HepG2 (cell line): Measurements from ENCODE around the gene BBS5. TPM values are rescaled to one million over a fixed set of nuclear protein-coding genes. Genes with fewer than 3 reads are reported as not detected.

ENCODE experiments used
- ESRRA ChIP-seq: sonication (generic); formaldehyde crosslinking; IDR thresholded peaks from 2 replicates; pipeline ENCODE4 v1.5.1; 2020; ENCODE audit warnings: mild to moderate bottlenecking, low read depth, missing genetic modification reagents
- FOXA3 ChIP-seq: IDR thresholded peaks from 2 replicates; pipeline ENCODE4 v1.6.1; 2016; ENCODE audit warnings: missing genetic modification reagents, missing compliant biosample characterization
- HNF4A ChIP-seq: sonication (generic); formaldehyde crosslinking; IDR thresholded peaks from 2 replicates; pipeline ENCODE4 v1.4.0; 2020; ENCODE audit warnings: missing genetic modification reagents
- KDM1A ChIP-seq: IDR thresholded peaks from 2 replicates; pipeline ENCODE4 v1.6.1; 2016; ENCODE audit warnings: missing compliant biosample characterization
- KLF16 ChIP-seq, 2 experiments: sonication (generic) in 1 of 2; formaldehyde crosslinking in 1 of 2; IDR thresholded peaks; 2 replicates each; pipeline versions ENCODE4 v1.6.1 to v1.8.0; 2016 to 2023; ENCODE audit warnings: missing genetic modification reagents in 2 of 2, missing compliant biosample characterization in 1 of 2
- NFIB ChIP-seq: sonication (generic); formaldehyde crosslinking; IDR thresholded peaks from 2 replicates; pipeline ENCODE4 v1.9.0; 2021; ENCODE audit warnings: missing genetic modification reagents, mild to moderate bottlenecking, borderline replicate concordance
- RFXANK ChIP-seq: IDR thresholded peaks from 2 replicates; pipeline ENCODE4 v1.6.1; 2016
- SMYD3 ChIP-seq: sonication (generic); formaldehyde crosslinking; IDR thresholded peaks from 2 replicates; pipeline ENCODE4 v1.8.1; 2023; ENCODE audit warnings: mild to moderate bottlenecking, missing genetic modification reagents
- ZBTB1 ChIP-seq: sonication (generic); formaldehyde crosslinking; IDR thresholded peaks from 2 replicates; pipeline ENCODE4 v1.4.0; 2020; ENCODE audit warnings: missing genetic modification reagents, borderline replicate concordance
- ZNF260 ChIP-seq: sonication (generic); formaldehyde crosslinking; IDR thresholded peaks from 2 replicates; pipeline ENCODE4 v1.4.0; 2020; ENCODE audit warnings: missing genetic modification reagents, low read depth, mild to moderate bottlenecking, borderline replicate concordance
- ZNF263 ChIP-seq: sonication (generic); formaldehyde crosslinking; IDR thresholded peaks from 2 replicates; pipeline ENCODE4 v1.4.0; 2020; ENCODE audit warnings: missing genetic modification reagents
- ZNF570 ChIP-seq: sonication (generic); formaldehyde crosslinking; IDR thresholded peaks from 2 replicates; pipeline ENCODE4 v1.4.0; 2020; ENCODE audit warnings: mild to moderate bottlenecking, missing genetic modification reagents, borderline replicate concordance
- ZNF678 ChIP-seq: sonication (generic); formaldehyde crosslinking; IDR thresholded peaks from 2 replicates; pipeline ENCODE4 v1.4.0; 2020; ENCODE audit warnings: mild to moderate bottlenecking, missing genetic modification reagents
- ZNF7 ChIP-seq: IDR thresholded peaks from 2 replicates; pipeline ENCODE4 v1.6.1; 2016; ENCODE audit warnings: missing biosample characterization, missing genetic modification reagents
- ZNF746 ChIP-seq: sonication (generic); formaldehyde crosslinking; IDR thresholded peaks from 2 replicates; pipeline ENCODE4 v1.8.0; 2022; ENCODE audit warnings: mild to moderate bottlenecking, missing genetic modification reagents
- ZNF749 ChIP-seq: sonication (generic); formaldehyde crosslinking; IDR thresholded peaks from 2 replicates; pipeline ENCODE4 v1.8.0; 2022; ENCODE audit warnings: mild to moderate bottlenecking, missing genetic modification reagents, moderate library complexity, borderline replicate concordance
- ZNF788 ChIP-seq: sonication (generic); formaldehyde crosslinking; IDR thresholded peaks from 2 replicates; pipeline ENCODE4 v1.5.0; 2020; ENCODE audit warnings: mild to moderate bottlenecking, missing genetic modification reagents, borderline replicate concordance
- polyA plus RNA-seq, 8 experiments: library from polyadenylated mRNA; depleted of rRNA in 3 of 8; stranded (reverse) in 7 of 8; unstranded in 1 of 8; fragments of >200 nt; fragmentation: Illumina TruSeq in 4 of 8; extraction: Trizol in 4 of 8; gene quantifications; 2 replicates each; pipeline versions ENCODE4 v1.2.1 to v1.2.3, GENCODE V29; 2011 to 2016; ENCODE audit warnings: low read depth in 4 of 8, missing spikeins in 1 of 8, mixed read lengths in 1 of 8; ENCODE audit not compliant: insufficient read depth in 1 of 8
- total RNA-seq, 5 experiments: library from RNA; depleted of rRNA; stranded (reverse); fragments of >200 nt; fragmentation: Illumina TruSeq; extraction: Trizol; gene quantifications; 2 replicates each; pipeline ENCODE4 v1.2.3, GENCODE V29; 2016; ENCODE audit warnings: low read depth in 1 of 5
- TF ChIP-seq, protein P1 (sequence below): sonication (generic); formaldehyde crosslinking; IDR thresholded peaks from 2 replicates; pipeline ENCODE4 v1.4.0; 2020; ENCODE audit warnings: missing genetic modification reagents, mild to moderate bottlenecking, borderline replicate concordance
- TF ChIP-seq, protein P2 (sequence below): sonication (generic); formaldehyde crosslinking; IDR thresholded peaks from 2 replicates; pipeline ENCODE4 v1.4.0; 2020; ENCODE audit warnings: missing genetic modification reagents, mild to moderate bottlenecking, borderline replicate concordance
- TF ChIP-seq, protein P3 (sequence below): sonication (generic); formaldehyde crosslinking; IDR thresholded peaks from 2 replicates; pipeline ENCODE4 v1.5.1; 2020; ENCODE audit warnings: mild to moderate bottlenecking, missing genetic modification reagents, borderline replicate concordance
- TF ChIP-seq, protein P4 (sequence below): sonication (generic); formaldehyde crosslinking; IDR thresholded peaks from 2 replicates; pipeline ENCODE4 v1.4.0; 2020; ENCODE audit warnings: missing genetic modification reagents
- TF ChIP-seq, protein P5 (sequence below): IDR thresholded peaks from 2 replicates; pipeline ENCODE4 v1.6.1; 2016; ENCODE audit warnings: missing genetic modification reagents, missing compliant biosample characterization

Gene BBS5
- total and polyA plus RNA-seq, 2 of the 13 experiments (the other 11 are each of a cell fraction or from before 2014, with no cell fraction given): 1.8 to 4.5 TPM

DNA sequence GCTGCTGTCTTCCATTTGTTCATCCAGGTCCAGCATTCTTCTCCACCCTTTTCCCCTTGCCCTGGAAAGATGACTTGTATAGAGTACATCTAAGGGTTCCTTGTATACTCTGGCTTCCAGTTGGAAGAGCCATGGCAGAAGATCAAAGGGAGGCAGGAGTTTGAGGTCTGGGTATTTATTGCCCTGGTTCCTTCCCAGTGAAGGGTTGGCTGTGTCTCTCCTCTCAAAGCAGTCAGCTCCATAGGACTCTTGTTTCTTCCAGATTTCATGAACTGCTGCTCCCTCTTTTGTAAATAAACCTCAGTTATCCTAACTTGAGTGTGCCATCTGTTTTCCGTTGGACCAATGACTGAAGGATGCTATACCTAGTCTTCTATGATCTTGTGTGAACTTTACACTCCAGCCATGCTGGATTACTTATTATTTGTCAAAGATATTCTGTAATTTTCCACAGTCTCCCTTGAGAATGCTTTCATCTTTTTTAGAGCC, 6.4 kb downstream of the BBS5 start (continued):
- TF ChIP-seq, protein P1, sequence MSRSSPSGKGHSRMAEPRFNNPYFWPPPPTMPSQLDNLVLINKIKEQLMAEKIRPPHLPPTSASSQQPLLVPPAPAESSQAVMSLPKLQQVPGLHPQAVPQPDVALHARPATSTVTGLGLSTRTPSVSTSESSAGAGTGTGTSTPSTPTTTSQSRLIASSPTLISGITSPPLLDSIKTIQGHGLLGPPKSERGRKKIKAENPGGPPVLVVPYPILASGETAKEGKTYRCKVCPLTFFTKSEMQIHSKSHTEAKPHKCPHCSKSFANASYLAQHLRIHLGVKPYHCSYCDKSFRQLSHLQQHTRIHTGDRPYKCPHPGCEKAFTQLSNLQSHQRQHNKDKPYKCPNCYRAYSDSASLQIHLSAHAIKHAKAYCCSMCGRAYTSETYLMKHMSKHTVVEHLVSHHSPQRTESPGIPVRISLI: no peak
- TF ChIP-seq ZBTB1 (CRISPR knock-in tag) (no peak), ZNF746 (CRISPR knock-in tag) (no peak), ZNF788 (CRISPR knock-in tag) (no peak), FOXA3 (CRISPR knock-in tag) (peak; percentile 24; the same call in 1 of the 2 replicates), ZNF7 (no peak), ZNF570 (CRISPR knock-in tag) (no peak), ZNF260 (CRISPR knock-in tag) (no peak), NFIB (CRISPR knock-in tag) (no peak), HNF4A (CRISPR knock-in tag) (peak; percentile 83), ZNF678 (CRISPR knock-in tag) (no peak), KLF16 (CRISPR knock-in tag; IDR thresholded peaks at IDR 0.05) (no peak; a peak in 1 of 4 replicates), RFXANK (no peak), KDM1A (CRISPR knock-in tag) (0 out of 2 replicates have a peak, but pooled peaks have one; percentile 30), SMYD3 (CRISPR knock-in tag) (no peak), ESRRA (CRISPR knock-in tag) (no peak), ZNF749 (CRISPR knock-in tag) (no peak), ZNF263 (no peak)
- TF ChIP-seq, protein P2, sequence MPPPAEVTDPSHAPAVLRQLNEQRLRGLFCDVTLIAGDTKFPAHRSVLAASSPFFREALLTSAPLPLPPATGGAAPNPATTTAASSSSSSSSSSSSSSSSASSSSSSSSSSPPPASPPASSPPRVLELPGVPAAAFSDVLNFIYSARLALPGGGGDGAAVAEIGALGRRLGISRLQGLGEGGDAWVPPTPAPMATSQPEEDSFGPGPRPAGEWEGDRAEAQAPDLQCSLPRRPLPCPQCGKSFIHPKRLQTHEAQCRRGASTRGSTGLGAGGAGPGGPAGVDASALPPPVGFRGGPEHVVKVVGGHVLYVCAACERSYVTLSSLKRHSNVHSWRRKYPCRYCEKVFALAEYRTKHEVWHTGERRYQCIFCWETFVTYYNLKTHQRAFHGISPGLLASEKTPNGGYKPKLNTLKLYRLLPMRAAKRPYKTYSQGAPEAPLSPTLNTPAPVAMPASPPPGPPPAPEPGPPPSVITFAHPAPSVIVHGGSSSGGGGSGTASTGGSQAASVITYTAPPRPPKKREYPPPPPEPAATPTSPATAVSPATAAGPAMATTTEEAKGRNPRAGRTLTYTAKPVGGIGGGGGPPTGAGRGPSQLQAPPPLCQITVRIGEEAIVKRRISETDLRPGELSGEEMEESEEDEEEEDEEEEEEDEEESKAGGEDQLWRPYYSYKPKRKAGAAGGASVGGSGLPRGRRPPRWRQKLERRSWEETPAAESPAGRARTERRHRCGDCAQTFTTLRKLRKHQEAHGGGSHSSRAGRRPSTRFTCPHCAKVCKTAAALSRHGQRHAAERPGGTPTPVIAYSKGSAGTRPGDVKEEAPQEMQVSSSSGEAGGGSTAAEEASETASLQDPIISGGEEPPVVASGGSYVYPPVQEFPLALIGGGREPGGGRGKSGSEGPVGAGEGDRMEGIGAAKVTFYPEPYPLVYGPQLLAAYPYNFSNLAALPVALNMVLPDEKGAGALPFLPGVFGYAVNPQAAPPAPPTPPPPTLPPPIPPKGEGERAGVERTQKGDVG (CRISPR knock-in tag): no peak
- TF ChIP-seq, protein P3, sequence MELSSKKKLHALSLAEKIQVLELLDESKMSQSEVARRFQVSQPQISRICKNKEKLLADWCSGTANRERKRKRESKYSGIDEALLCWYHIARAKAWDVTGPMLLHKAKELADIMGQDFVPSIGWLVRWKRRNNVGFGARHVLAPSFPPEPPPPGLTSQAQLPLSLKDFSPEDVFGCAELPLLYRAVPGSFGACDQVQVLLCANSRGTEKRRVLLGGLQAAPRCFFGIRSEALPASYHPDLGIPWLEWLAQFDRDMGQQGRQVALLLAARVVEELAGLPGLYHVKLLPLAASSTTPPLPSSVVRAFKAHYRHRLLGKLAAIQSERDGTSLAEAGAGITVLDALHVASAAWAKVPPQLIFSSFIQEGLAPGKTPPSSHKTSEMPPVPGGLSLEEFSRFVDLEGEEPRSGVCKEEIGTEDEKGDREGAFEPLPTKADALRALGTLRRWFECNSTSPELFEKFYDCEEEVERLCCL (CRISPR knock-in tag): no peak
- TF ChIP-seq, protein P4, sequence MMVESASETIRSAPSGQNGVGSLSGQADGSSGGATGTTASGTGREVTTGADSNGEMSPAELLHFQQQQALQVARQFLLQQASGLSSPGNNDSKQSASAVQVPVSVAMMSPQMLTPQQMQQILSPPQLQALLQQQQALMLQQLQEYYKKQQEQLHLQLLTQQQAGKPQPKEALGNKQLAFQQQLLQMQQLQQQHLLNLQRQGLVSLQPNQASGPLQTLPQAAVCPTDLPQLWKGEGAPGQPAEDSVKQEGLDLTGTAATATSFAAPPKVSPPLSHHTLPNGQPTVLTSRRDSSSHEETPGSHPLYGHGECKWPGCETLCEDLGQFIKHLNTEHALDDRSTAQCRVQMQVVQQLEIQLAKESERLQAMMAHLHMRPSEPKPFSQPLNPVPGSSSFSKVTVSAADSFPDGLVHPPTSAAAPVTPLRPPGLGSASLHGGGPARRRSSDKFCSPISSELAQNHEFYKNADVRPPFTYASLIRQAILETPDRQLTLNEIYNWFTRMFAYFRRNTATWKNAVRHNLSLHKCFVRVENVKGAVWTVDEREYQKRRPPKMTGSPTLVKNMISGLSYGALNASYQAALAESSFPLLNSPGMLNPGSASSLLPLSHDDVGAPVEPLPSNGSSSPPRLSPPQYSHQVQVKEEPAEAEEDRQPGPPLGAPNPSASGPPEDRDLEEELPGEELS (CRISPR knock-in tag): no peak
- TF ChIP-seq, protein P5, sequence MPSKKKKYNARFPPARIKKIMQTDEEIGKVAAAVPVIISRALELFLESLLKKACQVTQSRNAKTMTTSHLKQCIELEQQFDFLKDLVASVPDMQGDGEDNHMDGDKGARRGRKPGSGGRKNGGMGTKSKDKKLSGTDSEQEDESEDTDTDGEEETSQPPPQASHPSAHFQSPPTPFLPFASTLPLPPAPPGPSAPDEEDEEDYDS (CRISPR knock-in tag): no peak
